ENCODE data around the gene CRMP1.

CRMP1 gene

DNA sequence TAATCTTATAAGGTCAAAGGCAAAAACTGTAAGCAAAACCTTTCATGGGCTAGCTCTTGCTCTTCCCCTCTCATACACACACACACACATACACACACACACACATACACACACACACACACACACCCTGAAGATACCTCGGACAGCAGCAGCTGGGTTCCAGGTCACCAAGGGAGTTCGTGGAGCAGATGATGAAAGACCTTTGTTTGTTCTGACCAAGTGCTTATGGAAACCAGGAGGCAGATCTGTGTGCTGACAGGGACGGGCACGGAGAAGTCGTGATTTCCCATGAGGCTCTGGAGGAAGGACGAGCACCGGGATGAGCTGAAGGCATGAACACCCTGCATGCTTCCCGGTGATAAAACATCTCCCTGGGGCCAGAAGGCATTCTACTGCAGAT lies 35.4 kb upstream of the CRMP1 start:
- Histone ChIP-seq H3K27ac (ENCODE audit: low read depth, low read length) (no peak overlapping the region), H3K79me2 (ENCODE audit: control insufficient read depth, insufficient read depth, low read length, unreplicated experiment) (no peaks in the 10 kb centered on the region), H3K36me3 (ENCODE audit: insufficient read depth, low read length) (no peaks in the 10 kb centered on the region), H2AFZ (ENCODE audit: low read length, unreplicated experiment) (no peak overlapping the region), H3K4me1 (ENCODE audit: control insufficient read depth, insufficient read depth, low read length, unreplicated experiment) (no peaks in the 10 kb centered on the region), H3K4me3 (ENCODE audit: low read depth, low read length) (no peak overlapping the region), H3K27me3 (ENCODE audit: insufficient read depth, low read length) (peaks cover 64% of the 10 kb centered on the region)

DNA sequence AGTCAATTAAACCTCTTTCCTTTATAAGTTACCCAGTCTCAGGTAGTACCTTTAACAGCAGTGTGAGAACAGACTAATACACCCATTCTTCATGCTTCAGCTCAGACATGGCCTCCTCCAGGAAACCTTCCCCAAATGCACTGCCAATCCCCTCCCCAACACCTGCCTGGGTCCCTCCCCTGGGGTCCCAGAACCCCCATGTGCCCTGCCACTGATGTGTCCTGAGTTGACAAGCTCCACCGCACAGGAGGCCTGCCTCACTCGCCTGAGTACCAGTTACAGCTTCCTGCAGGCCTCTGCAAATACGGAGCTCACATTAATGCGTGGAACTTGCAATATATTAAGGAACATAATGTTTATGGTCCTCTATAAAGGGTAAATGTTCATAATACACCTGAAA lies 34.9 kb upstream of the CRMP1 start:
- no peaks in the 10 kb centered on the region for H3K36me3 ChIP-seq (ENCODE audit: insufficient read depth, low read length)
- no peaks in the 10 kb centered on the region for H3K79me2 ChIP-seq (ENCODE audit: control insufficient read depth, insufficient read depth, low read length, unreplicated experiment)
- H3K4me1 ChIP-seq (ENCODE audit: control insufficient read depth, insufficient read depth, low read length, unreplicated experiment): no peaks in the 10 kb centered on the region
- no peak overlapping the region for H3K4me3 ChIP-seq (ENCODE audit: low read depth, low read length)
- peaks cover 64% of the 10 kb centered on the region for H3K27me3 ChIP-seq (ENCODE audit: insufficient read depth, low read length)
- no peak overlapping the region for H3K27ac ChIP-seq (ENCODE audit: low read depth, low read length)
- H2AFZ ChIP-seq (ENCODE audit: low read length, unreplicated experiment): no peak overlapping the region

DNA sequence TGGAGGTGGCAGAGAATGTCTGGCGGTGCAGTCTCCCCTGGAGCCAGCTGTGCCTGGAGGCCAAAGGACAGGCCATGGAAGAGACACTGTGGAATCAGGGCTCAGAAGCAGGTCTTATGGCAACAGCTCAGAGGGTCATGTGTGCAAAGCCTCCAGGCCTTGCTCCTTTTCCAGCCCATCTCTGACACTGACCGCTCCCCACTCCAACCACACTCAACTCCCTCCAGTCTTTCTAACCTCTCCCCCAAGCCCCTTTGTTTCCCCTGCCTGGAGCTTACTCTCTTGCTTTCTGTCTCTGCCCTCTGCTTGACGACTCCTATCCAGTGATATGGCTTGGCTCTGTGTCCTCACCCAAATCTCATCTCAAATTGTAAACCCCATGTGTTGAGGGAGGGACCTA lies 34.2 kb upstream of the CRMP1 start:
- no peak overlapping the region for H3K27ac ChIP-seq (ENCODE audit: low read depth, low read length)

DNA sequence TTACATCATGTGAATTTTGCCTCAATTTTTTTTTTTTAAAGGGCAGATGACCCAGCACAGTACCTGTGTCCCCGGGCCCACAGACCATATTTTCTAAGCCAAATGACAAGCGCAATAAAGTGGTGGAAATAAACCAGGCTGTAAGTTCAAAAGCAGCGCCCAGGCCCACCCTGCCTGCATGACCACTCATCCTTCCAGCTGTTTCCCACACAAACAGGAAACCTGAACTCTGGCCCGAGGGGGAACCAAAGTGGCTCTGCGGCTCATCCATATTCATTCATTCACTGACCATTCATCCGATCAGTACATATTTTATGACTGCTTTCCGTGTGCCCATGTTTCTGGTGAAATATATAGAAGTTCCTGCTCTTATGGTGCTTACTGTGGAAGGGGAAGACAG lies 33.7 kb upstream of the CRMP1 start:
- H3K36me3 ChIP-seq (ENCODE audit: insufficient read depth, low read length): no peaks in the 10 kb centered on the region
- H2AFZ ChIP-seq (ENCODE audit: low read length, unreplicated experiment): no peak overlapping the region
- H3K27me3 ChIP-seq (ENCODE audit: insufficient read depth, low read length): peaks cover 68% of the 10 kb centered on the region
- H3K4me1 ChIP-seq (ENCODE audit: control insufficient read depth, insufficient read depth, low read length, unreplicated experiment): no peaks in the 10 kb centered on the region
- H3K4me3 ChIP-seq (ENCODE audit: low read depth, low read length): no peak overlapping the region
- H3K27ac ChIP-seq (ENCODE audit: low read depth, low read length): no peak overlapping the region
- no peaks in the 10 kb centered on the region for H3K79me2 ChIP-seq (ENCODE audit: control insufficient read depth, insufficient read depth, low read length, unreplicated experiment)

More for the DNA sequence above, 34.2 kb upstream of the CRMP1 start:
- no peak overlapping the region for H2AFZ ChIP-seq (ENCODE audit: low read length, unreplicated experiment)
- H3K36me3 ChIP-seq (ENCODE audit: insufficient read depth, low read length): no peaks in the 10 kb centered on the region
- H3K79me2 ChIP-seq (ENCODE audit: control insufficient read depth, insufficient read depth, low read length, unreplicated experiment): no peaks in the 10 kb centered on the region
- H3K4me3 ChIP-seq (ENCODE audit: low read depth, low read length): no peak overlapping the region
- no peaks in the 10 kb centered on the region for H3K4me1 ChIP-seq (ENCODE audit: control insufficient read depth, insufficient read depth, low read length, unreplicated experiment)
- peaks cover 67% of the 10 kb centered on the region for H3K27me3 ChIP-seq (ENCODE audit: insufficient read depth, low read length)

DNA sequence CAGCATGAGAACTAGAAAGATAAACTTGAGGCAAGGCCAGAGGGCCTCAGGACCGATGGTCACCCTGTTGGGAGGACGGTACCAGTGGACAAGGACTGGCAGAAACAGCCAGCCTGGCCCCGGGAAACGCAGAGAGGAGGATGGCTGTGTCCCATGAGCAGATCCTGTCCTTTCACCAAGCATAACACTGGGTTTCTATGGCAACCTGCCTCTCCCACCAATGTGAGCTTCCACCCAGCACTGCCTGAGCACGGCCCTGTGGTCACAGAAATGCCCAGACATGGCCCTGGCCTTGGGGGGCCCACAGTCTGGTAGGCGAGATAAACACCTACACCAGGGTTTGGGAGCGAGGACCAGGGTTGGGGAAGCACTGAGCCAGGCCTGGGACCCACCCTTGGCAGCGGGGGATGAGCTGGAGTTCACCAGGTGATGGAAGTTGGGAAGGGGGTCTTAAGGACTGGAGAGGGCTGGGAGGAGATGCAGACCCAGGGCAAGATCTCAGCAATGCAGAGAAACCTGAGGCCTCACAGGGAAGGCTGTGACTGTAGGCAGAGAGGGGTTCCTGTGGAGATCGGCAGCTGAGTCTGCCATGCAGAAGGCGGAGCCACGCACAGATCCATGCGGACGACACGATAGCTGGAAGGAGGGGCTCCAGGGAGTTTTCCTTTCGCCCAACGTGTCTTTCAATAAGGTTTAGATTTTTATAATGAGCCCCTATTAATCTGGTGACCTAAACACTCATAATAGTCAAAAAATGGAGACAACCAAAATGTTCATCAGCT lies 32.7 kb upstream of the CRMP1 start:
- Histone ChIP-seq H3K36me3 (ENCODE audit: insufficient read depth, low read length) (no peaks in the 10 kb centered on the region), H3K79me2 (ENCODE audit: control insufficient read depth, insufficient read depth, low read length, unreplicated experiment) (no peaks in the 10 kb centered on the region), H3K27me3 (ENCODE audit: insufficient read depth, low read length) (peaks cover 64% of the 10 kb centered on the region), H2AFZ (ENCODE audit: low read length, unreplicated experiment) (no peak overlapping the region), H3K27ac (ENCODE audit: low read depth, low read length) (no peak overlapping the region), H3K4me1 (ENCODE audit: control insufficient read depth, insufficient read depth, low read length, unreplicated experiment) (no peaks in the 10 kb centered on the region), H3K4me3 (ENCODE audit: low read depth, low read length) (no peak overlapping the region)

DNA sequence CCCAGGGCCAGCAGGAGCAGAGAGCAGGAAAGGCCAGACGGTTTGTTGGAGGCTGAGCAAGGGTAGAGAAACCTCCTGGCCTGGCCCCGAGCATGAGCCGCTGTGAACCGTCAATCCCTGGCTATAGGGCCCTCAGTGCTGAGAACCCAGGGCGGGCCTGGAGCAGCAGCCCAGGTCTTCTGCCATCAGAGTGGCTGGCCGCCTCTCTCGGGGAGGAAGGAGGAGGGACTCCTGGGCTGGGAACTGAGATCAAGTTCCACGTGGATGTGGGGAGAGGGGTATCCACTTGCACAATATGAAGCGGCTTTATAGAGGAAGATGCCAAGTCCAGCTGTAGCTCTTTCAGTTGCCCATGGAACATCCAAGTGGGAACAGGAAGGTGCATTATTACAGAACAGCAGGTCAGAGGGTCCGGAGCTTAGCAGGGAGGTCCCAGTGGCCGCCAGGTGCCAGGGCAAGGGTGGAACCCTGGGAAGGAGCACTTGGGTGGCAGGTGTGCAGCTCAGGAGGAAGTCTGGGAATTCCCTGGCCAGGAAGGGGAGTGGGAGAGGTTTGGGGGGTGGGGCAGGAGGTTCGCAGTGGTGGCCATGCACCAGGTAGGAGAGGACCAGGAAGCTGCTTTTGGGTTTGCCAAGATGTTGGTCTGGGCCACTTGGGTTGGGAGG lies 31.7 kb upstream of the CRMP1 start:
- H2AFZ ChIP-seq (ENCODE audit: low read length, unreplicated experiment): no peak overlapping the region
- H3K27me3 ChIP-seq (ENCODE audit: insufficient read depth, low read length): peaks cover 56% of the 10 kb centered on the region
- H3K4me1 ChIP-seq (ENCODE audit: control insufficient read depth, insufficient read depth, low read length, unreplicated experiment): no peaks in the 10 kb centered on the region

DNA sequence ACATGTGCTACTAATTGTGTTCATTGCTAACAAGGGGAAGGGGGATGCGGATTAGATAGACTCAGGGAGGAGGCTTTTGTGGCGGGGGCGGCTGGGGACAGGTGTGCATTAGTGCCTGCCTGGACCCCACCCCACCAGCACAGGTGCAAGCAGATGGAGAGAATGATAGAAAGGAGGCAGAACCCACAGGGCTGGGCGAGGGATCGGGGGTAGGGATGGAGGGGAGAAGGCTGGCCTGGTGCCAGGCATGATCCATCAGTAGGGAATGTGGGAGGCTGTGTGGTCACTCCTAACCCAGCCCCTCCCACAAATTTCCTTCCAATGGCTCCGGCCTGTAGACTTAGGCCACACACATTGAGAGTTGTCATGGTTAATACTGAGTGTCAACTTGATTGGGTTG lies 30.5 kb upstream of the CRMP1 start:
- no peak overlapping the region for H3K27ac ChIP-seq (ENCODE audit: low read depth, low read length)
- no peaks in the 10 kb centered on the region for H3K36me3 ChIP-seq (ENCODE audit: insufficient read depth, low read length)
- H3K4me1 ChIP-seq (ENCODE audit: control insufficient read depth, insufficient read depth, low read length, unreplicated experiment): no peaks in the 10 kb centered on the region
- H3K27me3 ChIP-seq (ENCODE audit: insufficient read depth, low read length): peaks cover 44% of the 10 kb centered on the region
- H3K79me2 ChIP-seq (ENCODE audit: control insufficient read depth, insufficient read depth, low read length, unreplicated experiment): no peaks in the 10 kb centered on the region
- no peak overlapping the region for H2AFZ ChIP-seq (ENCODE audit: low read length, unreplicated experiment)
- H3K4me3 ChIP-seq (ENCODE audit: low read depth, low read length): no peak overlapping the region

More for the DNA sequence above, 31.7 kb upstream of the CRMP1 start:
- Histone ChIP-seq H3K27ac (ENCODE audit: low read depth, low read length) (no peak overlapping the region), H3K36me3 (ENCODE audit: insufficient read depth, low read length) (no peaks in the 10 kb centered on the region), H3K4me3 (ENCODE audit: low read depth, low read length) (no peak overlapping the region), H3K79me2 (ENCODE audit: control insufficient read depth, insufficient read depth, low read length, unreplicated experiment) (no peaks in the 10 kb centered on the region)

DNA sequence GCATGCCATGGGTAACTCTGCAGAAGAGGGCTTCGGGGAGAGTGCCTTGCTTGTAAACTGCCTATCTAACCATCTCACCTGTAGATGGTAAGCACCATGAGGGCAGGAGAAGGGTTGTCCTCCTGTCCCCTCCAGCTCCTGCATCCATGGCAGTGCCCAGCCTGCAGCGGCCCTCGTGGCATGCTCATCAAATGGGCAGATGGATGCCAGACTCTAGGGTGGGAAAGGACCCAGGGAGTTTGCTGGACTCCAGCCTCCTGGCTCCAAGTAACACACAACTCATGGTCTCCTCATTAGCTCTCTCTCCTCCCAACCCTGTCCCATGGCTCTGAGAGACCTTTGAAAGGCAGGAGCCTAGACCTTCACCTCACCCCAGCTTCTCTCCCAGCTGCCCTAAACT lies 29.7 kb upstream of the CRMP1 start:
- Histone ChIP-seq H3K27me3 (ENCODE audit: insufficient read depth, low read length) (peaks cover 36% of the 10 kb centered on the region), H3K36me3 (ENCODE audit: insufficient read depth, low read length) (no peaks in the 10 kb centered on the region), H3K4me1 (ENCODE audit: control insufficient read depth, insufficient read depth, low read length, unreplicated experiment) (no peaks in the 10 kb centered on the region)

DNA sequence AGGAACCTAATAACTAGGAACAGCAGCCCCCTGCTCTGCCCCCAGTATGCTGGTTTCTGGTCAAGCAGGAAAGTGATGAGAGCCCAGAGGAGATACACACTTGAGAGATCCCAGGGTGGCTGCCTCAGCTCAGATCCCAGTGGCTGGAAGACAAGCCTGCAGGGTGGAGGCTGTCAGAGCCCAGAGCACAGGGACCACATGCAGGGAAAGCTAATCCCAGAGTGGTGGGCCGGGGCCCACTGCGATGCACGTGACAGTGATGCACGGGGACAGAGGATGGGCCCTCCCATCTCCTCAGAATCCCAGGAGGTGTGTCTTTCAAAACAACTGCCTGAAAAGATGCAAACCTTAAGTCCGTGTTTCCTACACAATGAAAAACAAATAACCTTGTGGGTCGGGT lies 29.1 kb upstream of the CRMP1 start:
- Histone ChIP-seq H2AFZ (ENCODE audit: low read length, unreplicated experiment) (no peak overlapping the region), H3K79me2 (ENCODE audit: control insufficient read depth, insufficient read depth, low read length, unreplicated experiment) (no peaks in the 10 kb centered on the region), H3K36me3 (ENCODE audit: insufficient read depth, low read length) (no peaks in the 10 kb centered on the region), H3K27me3 (ENCODE audit: insufficient read depth, low read length) (peaks cover 30% of the 10 kb centered on the region), H3K4me1 (ENCODE audit: control insufficient read depth, insufficient read depth, low read length, unreplicated experiment) (no peaks in the 10 kb centered on the region), H3K27ac (ENCODE audit: low read depth, low read length) (no peak overlapping the region), H3K4me3 (ENCODE audit: low read depth, low read length) (no peak overlapping the region)

More for the DNA sequence above, 29.7 kb upstream of the CRMP1 start:
- Histone ChIP-seq H3K79me2 (ENCODE audit: control insufficient read depth, insufficient read depth, low read length, unreplicated experiment) (no peaks in the 10 kb centered on the region), H3K4me3 (ENCODE audit: low read depth, low read length) (no peak overlapping the region), H3K27ac (ENCODE audit: low read depth, low read length) (no peak overlapping the region), H2AFZ (ENCODE audit: low read length, unreplicated experiment) (no peak overlapping the region)

DNA sequence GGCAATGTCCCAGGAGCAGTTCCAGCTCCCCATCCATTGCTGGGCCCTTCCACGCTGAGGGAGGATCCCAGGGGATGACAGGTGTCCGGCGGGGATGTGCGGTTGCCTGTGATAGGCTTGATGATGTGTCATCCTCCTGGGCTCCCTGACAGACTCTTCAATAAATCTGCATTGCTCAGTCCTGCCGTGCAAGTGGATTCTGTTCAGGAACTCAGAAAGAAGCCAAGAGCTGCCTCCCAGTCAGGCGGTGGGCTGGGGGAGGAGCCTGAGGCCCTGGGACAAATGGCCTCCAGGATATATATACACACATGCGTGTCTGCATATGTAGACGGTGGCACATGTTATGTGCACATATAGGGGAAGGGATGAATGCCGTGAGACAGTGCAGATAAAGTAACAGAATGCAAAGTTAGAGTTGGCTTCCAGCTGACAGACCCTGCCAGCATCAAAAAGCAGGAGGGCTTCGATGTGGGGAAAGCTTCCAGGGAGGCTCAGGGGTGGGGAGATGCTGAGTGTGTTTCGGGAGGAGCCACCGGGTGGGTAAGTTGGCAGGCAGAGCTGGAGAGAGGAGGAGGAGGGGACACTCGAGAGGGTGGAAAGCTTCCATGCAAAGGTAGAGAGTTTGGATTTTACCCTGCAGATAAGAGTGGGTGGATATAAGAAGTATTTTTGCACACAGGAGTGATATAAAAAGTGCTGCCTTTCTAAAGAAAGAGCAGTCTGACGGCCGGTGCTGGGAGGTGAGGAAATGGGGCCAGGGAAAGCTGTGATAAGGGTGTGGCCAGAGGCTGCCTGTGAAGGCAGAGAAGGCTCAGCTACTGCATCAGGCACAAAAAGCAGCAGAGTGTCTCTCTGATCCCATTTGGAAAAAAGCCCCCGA lies 28.5 kb upstream of the CRMP1 start:
- H2AFZ ChIP-seq (ENCODE audit: low read length, unreplicated experiment): no peak overlapping the region
- H3K4me1 ChIP-seq (ENCODE audit: control insufficient read depth, insufficient read depth, low read length, unreplicated experiment): no peaks in the 10 kb centered on the region
- H3K79me2 ChIP-seq (ENCODE audit: control insufficient read depth, insufficient read depth, low read length, unreplicated experiment): no peaks in the 10 kb centered on the region
- H3K4me3 ChIP-seq (ENCODE audit: low read depth, low read length): no peak overlapping the region
- H3K36me3 ChIP-seq (ENCODE audit: insufficient read depth, low read length): no peaks in the 10 kb centered on the region
- H3K27ac ChIP-seq (ENCODE audit: low read depth, low read length): no peak overlapping the region
- peaks cover 26% of the 10 kb centered on the region for H3K27me3 ChIP-seq (ENCODE audit: insufficient read depth, low read length)
